Measurements from ENCODE around the gene OTUD4. TPM values are rescaled to one million over a fixed set of nuclear protein-coding genes. Genes with fewer than 3 reads are reported as not detected.

OTUD4 gene
- total and polyA plus RNA-seq, 9 of the 15 experiments (the other 6 are each of a cell fraction or from before 2014, with no cell fraction given) = 4.2 to 29.0 (median 24.8) TPM

- no peak for TF ChIP-seq FOXA3 (CRISPR knock-in tag; conservative IDR thresholded peaks at IDR 0.05 in 1 of 2, IDR thresholded peaks at IDR 0.05 in 1 of 2)
- no peak for TF ChIP-seq ZNF586 (CRISPR knock-in tag; conservative IDR thresholded peaks at IDR 0.05)
- TF ChIP-seq CHCHD3 (CRISPR knock-in tag; IDR thresholded peaks at IDR 0.05) = no peak
- no peak for TF ChIP-seq HNRNPK (IDR thresholded peaks at IDR 0.05; ENCODE audit: low read depth, low read length, poor library complexity, severe bottlenecking)
- TF ChIP-seq NCOA2 (IDR thresholded peaks at IDR 0.05; ENCODE audit: partially characterized antibody in 2 of 2) = no peak
- TF ChIP-seq ZNF77 (CRISPR knock-in tag; IDR thresholded peaks at IDR 0.05) = no peak
- no peak; the same call in 1 of the 2 replicates for TF ChIP-seq FOXP1 (CRISPR knock-in tag; IDR thresholded peaks at IDR 0.05)
- no peak for TF ChIP-seq ZEB2 (IDR thresholded peaks at IDR 0.05)
- TF ChIP-seq LEF1 (IDR thresholded peaks at IDR 0.05) = no peak
- peak; percentile 87 for TF ChIP-seq ZNF143 (CRISPR knock-in tag; IDR thresholded peaks at IDR 0.05)
- TF ChIP-seq TCF15 (CRISPR knock-in tag; IDR thresholded peaks at IDR 0.05) = no peak
- TF ChIP-seq HOXB6 (CRISPR knock-in tag; IDR thresholded peaks at IDR 0.05; ENCODE audit: borderline replicate concordance) = no peak
- TF ChIP-seq USF1 (CRISPR knock-in tag; IDR thresholded peaks at IDR 0.05) = no peak
- no peak for TF ChIP-seq MAFK (IDR thresholded peaks at IDR 0.05; ENCODE audit: low read length)
- no peak for TF ChIP-seq DNMT1 (IDR thresholded peaks at IDR 0.05)
- no peak for TF ChIP-seq CLOCK (CRISPR knock-in tag; IDR thresholded peaks at IDR 0.05; ENCODE audit: borderline replicate concordance)
- no peak for TF ChIP-seq CSDE1 (IDR thresholded peaks at IDR 0.05)
Measured at GRCh38 chr4:145180298-145181090, at the start of gene OTUD4 (continued).

Measured in K562 (cell line).